Glomerular visceral epithelial cell (primary cell): ENCODE data around the gene IFI30.

ENCODE experiments used
- DNase-seq: peaks from one replicate; pipeline ENCODE4 v3.0.0-alpha.2; 2016; ENCODE audit errors: extremely low spot score

IFI30 gene

DNA sequence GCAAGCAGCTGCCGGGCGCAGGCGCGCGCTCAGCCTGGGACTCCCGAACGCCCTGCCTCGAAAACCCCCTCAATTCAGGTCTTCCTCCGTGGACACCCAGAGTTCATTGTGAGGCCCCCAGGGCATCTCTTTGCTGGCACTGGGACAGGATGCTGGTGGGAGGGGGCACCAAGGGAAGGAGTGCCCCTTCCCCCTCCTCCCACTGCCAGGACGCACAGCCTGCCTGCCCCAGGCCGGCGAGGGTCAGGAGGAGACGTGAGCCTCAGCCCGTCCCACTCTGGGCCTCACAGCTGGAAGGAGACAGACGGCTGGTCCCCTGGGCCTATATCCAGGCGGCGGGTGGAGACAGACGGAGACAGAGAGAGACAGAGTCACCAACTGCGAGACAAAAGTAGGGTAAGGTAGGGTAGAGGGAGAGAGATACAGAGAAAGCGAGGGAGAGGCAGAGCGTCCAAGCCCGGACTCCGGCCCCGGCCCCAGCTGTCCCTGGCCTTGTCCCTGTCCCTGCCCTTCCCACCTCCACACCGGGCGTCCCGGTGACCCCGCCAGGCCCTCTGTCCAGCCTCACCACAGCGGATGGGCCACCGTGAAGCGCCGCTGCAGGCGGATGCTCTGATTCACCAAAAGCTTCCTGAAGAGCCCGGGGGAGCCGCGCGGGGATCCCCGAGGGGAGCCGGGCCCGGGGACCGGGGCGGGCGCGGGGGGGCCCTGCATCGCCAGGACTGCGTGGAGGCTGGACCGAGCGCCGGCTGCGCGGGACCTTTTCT is 52.3 kb downstream of the IFI30 start, which contains the start of gene PDE4C:
Gene PDE4C, minus strand, starts transcription at position 737 of the 767 bp plus-strand sequence. Its CDS starts 23 bp downstream, at position 714.
- DNase-seq = no peak

DNA sequence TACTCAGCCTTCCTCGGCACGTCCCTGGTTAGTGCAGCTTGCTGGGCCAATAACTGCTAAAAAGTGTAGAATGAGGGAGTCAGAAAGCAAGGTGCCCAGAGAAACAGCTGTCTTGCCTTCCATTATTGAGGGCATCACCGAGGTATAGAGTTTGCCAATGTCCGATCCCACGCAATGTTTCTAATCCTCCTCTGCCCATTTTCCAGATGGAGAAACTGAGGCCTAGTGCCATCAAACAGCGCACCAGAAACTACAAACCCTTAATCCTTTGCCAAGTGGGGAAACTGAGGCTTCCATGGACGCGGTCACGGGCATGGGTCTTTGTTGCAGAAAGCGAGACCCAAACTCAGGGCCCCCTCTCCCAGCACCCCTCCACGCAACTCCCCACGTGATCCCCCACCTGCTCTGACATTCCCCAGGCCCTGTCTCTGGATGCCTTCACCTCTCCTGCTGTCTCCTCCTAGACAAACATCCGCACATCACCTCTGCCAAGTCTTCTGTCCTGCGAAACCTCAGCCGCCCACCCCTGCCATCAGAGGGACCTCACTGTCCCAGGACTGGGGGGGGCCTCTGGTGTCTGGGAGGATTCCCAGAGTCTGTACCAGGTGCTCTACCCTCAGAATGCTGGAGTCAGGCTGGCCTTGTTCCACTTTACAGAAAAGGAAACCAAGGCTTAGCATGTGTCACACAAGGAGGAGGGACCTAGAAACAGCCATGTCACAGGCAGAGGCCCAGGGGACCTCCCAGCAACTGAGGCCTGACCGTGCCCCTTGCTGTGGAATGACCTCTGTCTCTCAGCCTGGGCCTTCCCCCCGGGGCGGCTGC is 53.6 kb downstream of the IFI30 start:
- DNase-seq = no peak
